Activated T-cell treated with anti-CD3 and anti-CD28 coated beads, Interleukin-2, amount 50 U/mL, for 24 hours (primary cell): ENCODE data around the gene AREG.
"Not testable (repeated sequence)": the region's sequence is repeated elsewhere in the genome, so short reads cannot be mapped to it uniquely, and the experiment has no call there.

Experiments used
- DNase-seq: peaks from one replicate; pipeline ENCODE4 v3.0.0-alpha.2; 2020
- H3K27ac Mint-ChIP-seq: 2 replicates; pipeline ENCODE4 v1.8.0; 2020; ENCODE audit warnings: mild to moderate bottlenecking, mixed read lengths
- H3K27me3 Mint-ChIP-seq: 2 replicates; pipeline ENCODE4 v1.8.0; 2020; ENCODE audit warnings: mixed read lengths
- H3K36me3 Mint-ChIP-seq: 2 replicates; pipeline ENCODE4 v1.8.0; 2020; ENCODE audit warnings: low read depth, mixed read lengths
- H3K4me1 Mint-ChIP-seq: 2 replicates; pipeline ENCODE4 v1.8.0; 2020; ENCODE audit warnings: low read depth, mixed read lengths
- H3K4me3 Mint-ChIP-seq: 2 replicates; pipeline ENCODE4 v1.8.0; 2020; ENCODE audit warnings: mild to moderate bottlenecking, moderate library complexity, mixed read lengths
- H3K9me3 Mint-ChIP-seq: 2 replicates; pipeline ENCODE4 v1.8.0; 2020; ENCODE audit warnings: mixed read lengths

Gene AREG, protein sequence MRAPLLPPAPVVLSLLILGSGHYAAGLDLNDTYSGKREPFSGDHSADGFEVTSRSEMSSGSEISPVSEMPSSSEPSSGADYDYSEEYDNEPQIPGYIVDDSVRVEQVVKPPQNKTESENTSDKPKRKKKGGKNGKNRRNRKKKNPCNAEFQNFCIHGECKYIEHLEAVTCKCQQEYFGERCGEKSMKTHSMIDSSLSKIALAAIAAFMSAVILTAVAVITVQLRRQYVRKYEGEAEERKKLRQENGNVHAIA

DNA sequence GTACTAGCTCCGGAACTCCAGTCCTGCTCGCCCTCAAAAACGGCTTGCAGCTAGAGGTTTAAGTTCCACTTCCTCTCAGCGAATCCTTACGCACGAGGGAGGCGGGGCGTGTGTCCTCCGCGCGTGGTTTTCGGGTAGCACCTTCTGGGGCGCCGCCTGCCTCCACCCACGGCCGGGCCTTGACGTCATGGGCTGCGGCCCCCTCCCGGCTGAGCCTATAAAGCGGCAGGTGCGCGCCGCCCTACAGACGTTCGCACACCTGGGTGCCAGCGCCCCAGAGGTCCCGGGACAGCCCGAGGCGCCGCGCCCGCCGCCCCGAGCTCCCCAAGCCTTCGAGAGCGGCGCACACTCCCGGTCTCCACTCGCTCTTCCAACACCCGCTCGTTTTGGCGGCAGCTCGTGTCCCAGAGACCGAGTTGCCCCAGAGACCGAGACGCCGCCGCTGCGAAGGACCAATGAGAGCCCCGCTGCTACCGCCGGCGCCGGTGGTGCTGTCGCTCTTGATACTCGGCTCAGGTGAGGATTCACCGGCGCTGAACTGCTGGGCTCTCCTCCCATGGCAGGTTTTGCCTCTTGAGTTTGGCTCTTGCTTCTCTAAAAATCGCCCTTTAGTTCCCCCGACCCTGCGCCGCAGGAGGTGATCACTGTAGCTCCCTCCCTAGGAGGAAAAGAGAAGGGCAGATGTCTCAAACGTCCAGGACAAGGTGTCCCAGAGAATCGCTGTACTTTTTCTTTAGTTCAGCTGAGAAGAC, at the start of gene AREG:
AREG (plus strand) TSS at position 246 of the 752 bp plus-strand sequence; CDS start at position 456, 210 bp downstream.
- H3K27me3 Mint-ChIP-seq = no peaks in the 10 kb centered on the region
- DNase-seq = peak; percentile 88
- no peaks in the 10 kb centered on the region for H3K9me3 Mint-ChIP-seq
- H3K4me1 Mint-ChIP-seq = peaks cover 16% of the 10 kb centered on the region
- H3K36me3 Mint-ChIP-seq = peaks cover 2% of the 10 kb centered on the region
- H3K27ac Mint-ChIP-seq = peak within 1 kb of the TSS; percentile 60
- peak within 1 kb of the TSS; percentile 79 for H3K4me3 Mint-ChIP-seq

DNA sequence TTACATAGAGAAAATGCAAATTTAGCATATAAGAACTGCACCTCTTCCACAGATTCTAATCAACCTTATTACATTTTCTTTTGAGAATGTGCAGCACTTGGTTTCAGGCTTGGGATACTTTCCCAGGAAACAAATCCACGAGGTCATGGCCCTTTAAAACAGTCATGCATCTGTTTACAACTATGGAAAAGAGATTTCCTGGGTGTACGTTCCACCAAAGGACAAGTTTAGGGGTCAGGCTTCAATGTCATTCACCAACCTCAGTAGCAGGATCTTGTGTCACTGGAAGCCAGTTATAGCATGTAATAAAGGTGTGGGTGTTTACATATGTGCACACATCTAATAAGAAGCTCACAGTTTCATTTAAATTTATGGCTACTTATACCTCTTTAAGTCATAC, 49.3 kb upstream of the AREG start:
- H3K9me3 Mint-ChIP-seq = no peaks in the 10 kb centered on the region
- no peaks in the 10 kb centered on the region for H3K27me3 Mint-ChIP-seq
- DNase-seq = no peak
- H3K27ac Mint-ChIP-seq = no peak overlapping the region
- peaks cover 11% of the 10 kb centered on the region for H3K4me1 Mint-ChIP-seq
- H3K36me3 Mint-ChIP-seq = peaks cover 2% of the 10 kb centered on the region
- H3K4me3 Mint-ChIP-seq = no peak overlapping the region

DNA sequence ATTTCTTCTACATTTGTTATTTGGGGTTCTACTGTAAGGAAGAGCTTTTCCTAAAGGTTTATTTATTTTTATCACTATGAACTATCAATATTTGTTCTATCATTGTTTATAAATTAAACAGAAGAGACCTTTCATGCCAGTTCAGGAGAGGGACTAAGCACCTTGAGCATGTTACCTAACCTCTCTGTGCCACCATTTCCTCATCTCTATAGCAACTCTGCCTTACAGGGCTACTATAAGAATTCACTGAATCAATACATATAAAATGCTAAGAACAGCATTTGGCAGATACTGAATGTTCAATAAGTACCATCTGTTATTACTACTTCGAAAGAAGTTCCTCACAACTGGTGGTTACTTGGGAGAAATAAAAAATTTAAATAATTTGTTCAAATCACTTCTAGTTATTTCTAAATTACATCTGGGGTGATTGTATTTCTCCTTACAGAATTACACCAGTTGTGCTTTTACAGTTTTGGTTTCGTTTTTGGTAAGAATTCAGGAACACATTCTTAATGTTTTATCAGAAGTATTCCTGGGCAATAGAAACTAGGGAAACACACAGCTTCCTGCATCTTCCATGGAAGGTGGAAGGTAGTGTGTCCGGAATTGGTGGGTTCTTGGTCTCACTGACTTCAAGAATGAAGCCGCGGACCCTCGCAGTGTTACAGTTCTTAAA, 47.0 kb upstream of the AREG start:
- Mint-ChIP-seq H3K9me3 (no peaks in the 10 kb centered on the region), H3K27ac (peak overlapping the region; percentile 94), H3K4me1 (peaks cover 11% of the 10 kb centered on the region), H3K36me3 (peaks cover 2% of the 10 kb centered on the region), H3K27me3 (no peaks in the 10 kb centered on the region), H3K4me3 (peak overlapping the region; percentile 83)
- DNase-seq = no peak

DNA sequence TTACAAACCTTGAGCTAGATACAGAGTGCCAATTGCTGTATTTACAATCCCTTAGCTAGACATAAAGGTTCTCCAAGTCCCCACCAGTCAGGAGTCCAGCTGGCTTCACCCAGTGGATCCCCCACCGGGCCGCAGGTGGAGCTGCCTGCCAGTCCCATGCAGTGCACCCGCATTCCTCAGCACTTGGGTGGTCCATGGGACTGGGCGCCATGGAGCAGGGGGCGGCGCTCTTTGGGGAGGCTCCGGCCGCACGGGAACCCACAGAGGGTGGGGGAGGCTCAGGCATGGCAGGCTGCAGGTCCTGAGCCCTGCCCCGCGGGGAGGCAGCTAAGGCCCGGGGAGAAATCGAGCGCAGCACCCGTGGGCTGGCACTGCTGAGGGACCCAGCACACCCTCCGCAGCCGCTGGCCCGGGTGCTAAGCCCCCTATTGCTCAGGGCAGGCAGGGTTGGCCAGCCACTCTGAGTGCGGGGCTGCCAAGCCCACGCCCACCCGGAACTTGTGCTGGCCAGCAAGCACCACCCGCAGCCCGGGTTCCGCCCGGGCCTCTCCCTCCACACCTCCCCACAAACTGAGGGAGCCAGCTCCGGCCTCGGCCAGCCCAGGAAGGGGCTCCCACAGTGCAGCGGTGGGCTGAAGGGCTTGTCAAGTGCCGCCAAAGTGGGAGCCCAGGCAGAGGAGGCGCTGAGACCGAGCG, 45.9 kb upstream of the AREG start:
- H3K36me3 Mint-ChIP-seq, H3K9me3 Mint-ChIP-seq, DNase-seq, H3K27me3 Mint-ChIP-seq, H3K4me3 Mint-ChIP-seq: not testable (repeated sequence)
- Mint-ChIP-seq H3K27ac (peak overlapping the region; percentile 94), H3K4me1 (peaks cover 11% of the 10 kb centered on the region)

DNA sequence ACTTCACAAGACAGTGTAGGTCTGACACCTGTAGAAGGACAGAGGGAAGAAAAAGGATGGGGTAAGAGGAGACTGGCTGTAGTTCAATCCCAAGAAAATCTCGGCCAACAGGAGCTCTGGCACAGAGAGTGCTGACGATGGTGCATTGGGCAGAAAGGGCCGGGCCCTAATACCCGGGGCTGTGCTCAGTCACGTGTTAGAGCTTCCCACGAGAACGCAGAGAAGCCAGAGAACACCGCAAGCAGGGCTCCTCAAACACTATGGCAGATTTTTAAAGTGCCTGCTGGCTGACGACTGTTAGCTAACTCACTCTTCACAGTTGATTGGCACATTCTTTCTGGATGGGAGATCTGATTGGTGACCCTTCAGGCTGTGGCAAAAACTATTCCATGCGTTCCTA, 44.5 kb upstream of the AREG start:
- no peaks in the 10 kb centered on the region for H3K9me3 Mint-ChIP-seq
- H3K36me3 Mint-ChIP-seq = peaks cover 2% of the 10 kb centered on the region
- no peak for DNase-seq
- H3K4me1 Mint-ChIP-seq = peaks cover 11% of the 10 kb centered on the region
- H3K27ac Mint-ChIP-seq = no peak overlapping the region
- no peaks in the 10 kb centered on the region for H3K27me3 Mint-ChIP-seq
- H3K4me3 Mint-ChIP-seq = no peak overlapping the region

DNA sequence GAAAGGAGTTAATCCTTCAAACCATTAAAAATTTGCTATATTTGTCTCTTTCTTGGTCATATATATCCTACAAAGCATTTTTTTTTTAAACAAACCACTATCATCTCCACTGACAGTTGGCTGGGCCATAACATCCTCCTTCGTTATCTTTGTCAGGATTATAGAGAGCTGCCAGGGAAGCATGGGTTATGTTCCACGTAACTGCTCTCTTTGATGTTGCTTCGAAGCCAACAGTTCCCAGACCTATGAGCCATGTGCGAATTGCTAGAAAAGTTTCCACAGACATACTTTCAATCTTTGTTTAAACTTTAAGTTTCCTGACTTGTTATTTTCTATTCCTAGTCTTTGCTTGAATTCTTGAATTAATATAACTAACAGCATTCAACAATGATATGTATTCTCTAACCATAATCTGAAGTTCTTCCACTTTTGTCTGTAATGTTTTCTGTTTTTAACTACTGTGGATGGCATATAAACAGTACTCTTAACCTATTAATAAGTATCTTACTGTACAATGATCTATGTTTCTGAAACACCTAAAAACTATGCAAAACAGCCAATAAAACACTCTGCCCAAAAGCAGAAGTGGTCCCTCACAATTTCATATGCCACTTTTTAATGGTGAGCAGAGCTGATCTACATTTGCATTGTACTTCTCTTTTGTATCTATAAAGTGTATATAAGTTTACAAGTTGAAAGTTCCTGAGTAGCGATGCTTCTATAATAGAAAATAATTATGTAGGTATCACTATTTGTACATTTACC, 42.1 kb upstream of the AREG start:
- DNase-seq = no peak
- peaks cover 7% of the 10 kb centered on the region for H3K4me1 Mint-ChIP-seq
- H3K27ac Mint-ChIP-seq = no peak overlapping the region
- H3K9me3 Mint-ChIP-seq = no peaks in the 10 kb centered on the region
- H3K36me3 Mint-ChIP-seq = peaks cover 2% of the 10 kb centered on the region
- H3K27me3 Mint-ChIP-seq = no peaks in the 10 kb centered on the region
- no peak overlapping the region for H3K4me3 Mint-ChIP-seq

DNA sequence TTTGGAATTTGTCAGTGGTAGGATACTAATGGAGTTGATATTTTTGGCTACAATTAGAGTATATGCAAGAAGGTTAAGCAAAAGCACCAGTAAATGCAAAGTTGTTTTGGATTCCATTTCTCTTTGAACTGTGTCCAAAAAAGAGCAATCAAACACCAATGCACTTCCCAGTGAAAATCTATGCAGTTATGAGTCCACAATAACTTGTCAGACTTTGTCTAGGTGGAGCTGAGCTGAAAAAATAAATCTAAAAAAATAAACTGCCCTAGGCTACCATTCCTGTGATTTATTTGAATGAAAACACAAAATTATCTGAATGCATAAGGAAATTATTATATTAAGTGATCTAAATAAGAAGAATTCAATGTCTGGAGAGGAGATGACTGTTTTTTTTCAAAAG, 37.0 kb upstream of the AREG start:
- H3K9me3 Mint-ChIP-seq = no peaks in the 10 kb centered on the region
- H3K27ac Mint-ChIP-seq = no peak overlapping the region
- H3K27me3 Mint-ChIP-seq = no peaks in the 10 kb centered on the region
- H3K4me3 Mint-ChIP-seq = no peak overlapping the region
- no peaks in the 10 kb centered on the region for H3K4me1 Mint-ChIP-seq
- H3K36me3 Mint-ChIP-seq = no peaks in the 10 kb centered on the region
- no peak for DNase-seq

DNA sequence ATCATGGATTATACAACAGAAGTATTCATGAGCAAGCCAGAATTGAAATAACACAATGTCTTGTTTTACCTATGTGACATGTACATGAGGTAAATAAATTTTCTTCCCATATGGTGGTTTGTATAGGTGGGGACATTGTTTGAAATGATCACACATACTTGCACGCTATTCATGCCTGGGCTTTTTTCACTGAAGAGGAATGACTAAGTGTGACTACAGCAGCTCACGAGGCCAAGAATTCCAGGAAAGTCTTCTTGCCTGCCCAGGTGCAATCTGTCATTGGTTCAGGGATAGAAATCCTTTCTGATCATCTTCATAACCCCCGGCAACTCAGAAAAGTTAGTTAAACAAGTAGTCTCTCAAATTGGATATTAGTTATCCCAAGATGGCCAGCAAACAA, 36.3 kb upstream of the AREG start:
- H3K27ac Mint-ChIP-seq = no peak overlapping the region
- H3K9me3 Mint-ChIP-seq = no peaks in the 10 kb centered on the region
- H3K27me3 Mint-ChIP-seq = peaks cover 3% of the 10 kb centered on the region
- no peak for DNase-seq
- no peak overlapping the region for H3K4me3 Mint-ChIP-seq
- no peaks in the 10 kb centered on the region for H3K36me3 Mint-ChIP-seq
- H3K4me1 Mint-ChIP-seq = no peaks in the 10 kb centered on the region

DNA sequence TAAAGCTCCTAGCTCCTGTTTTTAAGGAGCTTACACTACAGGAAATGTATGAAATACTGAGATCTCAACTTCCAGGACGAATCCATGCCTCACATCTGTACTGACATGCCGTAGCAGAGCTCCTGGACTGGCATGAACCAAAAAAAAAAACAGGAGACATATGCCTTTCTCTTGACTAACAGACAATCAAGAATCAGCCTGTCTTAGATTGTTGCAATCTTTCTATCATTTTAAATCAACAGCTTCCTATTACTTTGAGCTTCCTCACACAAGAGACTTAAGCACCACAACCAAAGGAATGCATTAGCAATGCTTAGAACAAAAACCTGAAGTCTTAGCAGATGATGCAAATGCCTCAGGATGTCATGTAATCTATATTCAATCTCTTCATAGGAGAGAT, 34.7 kb upstream of the AREG start:
- Mint-ChIP-seq H3K4me1 (no peaks in the 10 kb centered on the region), H3K9me3 (no peaks in the 10 kb centered on the region), H3K4me3 (no peak overlapping the region), H3K27me3 (peaks cover 3% of the 10 kb centered on the region), H3K27ac (no peak overlapping the region), H3K36me3 (no peaks in the 10 kb centered on the region)
- no peak for DNase-seq

DNA sequence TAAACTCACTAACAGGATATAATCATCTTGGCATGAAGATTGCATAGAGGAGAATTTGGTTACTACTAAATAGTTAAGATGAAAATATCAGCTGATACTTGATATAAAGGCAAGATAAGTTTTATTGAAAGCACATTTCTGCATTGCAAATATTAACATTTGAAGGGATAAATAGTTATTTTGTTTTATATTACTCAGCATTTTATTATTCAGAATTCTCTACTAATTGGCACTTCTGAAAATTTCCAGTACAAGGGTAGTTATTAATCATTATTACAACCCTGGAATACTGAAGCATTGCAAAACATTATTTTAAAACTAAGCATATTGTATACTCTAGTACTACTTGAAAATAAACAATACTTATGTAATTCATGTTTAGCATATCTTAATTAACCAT, 32.7 kb upstream of the AREG start:
- Mint-ChIP-seq H3K27me3 (peaks cover 3% of the 10 kb centered on the region), H3K36me3 (no peaks in the 10 kb centered on the region), H3K27ac (no peak overlapping the region), H3K4me1 (no peaks in the 10 kb centered on the region), H3K4me3 (no peak overlapping the region), H3K9me3 (no peaks in the 10 kb centered on the region)
- DNase-seq = no peak

DNA sequence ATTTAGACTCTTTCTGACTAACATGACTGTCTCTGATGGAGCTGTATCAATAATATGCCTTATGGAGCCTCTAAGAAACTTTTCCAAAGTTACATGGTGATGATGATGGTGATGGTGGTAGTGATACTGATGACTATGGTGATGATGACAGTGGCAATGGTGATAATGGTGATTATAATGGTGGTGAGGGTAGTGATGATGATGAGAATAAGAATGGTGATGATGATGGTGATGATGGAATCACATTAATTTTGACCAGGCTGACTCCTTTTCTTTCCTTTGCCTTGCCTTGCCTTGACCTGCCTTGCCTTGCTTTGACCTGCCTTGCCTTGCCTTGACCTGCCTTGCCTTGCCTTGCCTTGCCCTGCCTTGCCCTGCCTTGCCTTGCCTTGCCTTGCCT, 31.7 kb upstream of the AREG start:
- DNase-seq = no peak
- Mint-ChIP-seq H3K27me3 (peaks cover 5% of the 10 kb centered on the region), H3K4me1 (no peaks in the 10 kb centered on the region), H3K36me3 (no peaks in the 10 kb centered on the region), H3K9me3 (no peaks in the 10 kb centered on the region), H3K4me3 (no peak overlapping the region), H3K27ac (no peak overlapping the region)

DNA sequence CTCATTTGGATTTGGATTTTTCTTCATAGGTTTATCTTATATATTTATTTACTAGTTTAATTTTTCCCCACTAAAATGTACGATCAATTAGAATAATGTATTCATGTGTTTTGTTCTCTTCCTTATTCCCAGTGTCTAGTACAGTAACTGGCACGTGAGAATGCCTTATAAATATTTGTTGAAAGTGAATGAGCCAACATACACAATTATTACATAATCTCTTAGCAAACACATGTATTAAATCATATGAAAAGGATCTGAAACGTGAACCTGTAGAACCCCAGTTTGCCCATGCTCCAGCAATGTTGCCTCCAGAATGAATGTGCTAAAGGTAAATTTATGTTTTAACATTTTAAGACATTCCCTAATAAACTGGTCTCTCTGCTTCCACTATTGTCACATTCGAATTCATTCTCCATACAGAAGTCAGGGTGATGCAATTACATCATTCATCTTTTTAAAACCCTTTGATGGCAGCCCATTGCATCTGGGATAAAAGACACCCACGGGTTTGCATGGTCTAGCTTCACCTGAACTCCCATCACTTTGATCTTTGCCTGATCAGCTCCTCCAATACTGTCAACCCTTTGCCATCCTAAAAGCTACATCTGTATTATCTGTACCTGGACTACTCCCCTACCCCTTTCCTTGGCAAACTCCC, 30.7 kb upstream of the AREG start:
- Mint-ChIP-seq H3K9me3 (no peaks in the 10 kb centered on the region), H3K27me3 (peaks cover 5% of the 10 kb centered on the region), H3K4me3 (no peak overlapping the region), H3K36me3 (no peaks in the 10 kb centered on the region), H3K27ac (no peak overlapping the region), H3K4me1 (no peaks in the 10 kb centered on the region)
- no peak for DNase-seq

DNA sequence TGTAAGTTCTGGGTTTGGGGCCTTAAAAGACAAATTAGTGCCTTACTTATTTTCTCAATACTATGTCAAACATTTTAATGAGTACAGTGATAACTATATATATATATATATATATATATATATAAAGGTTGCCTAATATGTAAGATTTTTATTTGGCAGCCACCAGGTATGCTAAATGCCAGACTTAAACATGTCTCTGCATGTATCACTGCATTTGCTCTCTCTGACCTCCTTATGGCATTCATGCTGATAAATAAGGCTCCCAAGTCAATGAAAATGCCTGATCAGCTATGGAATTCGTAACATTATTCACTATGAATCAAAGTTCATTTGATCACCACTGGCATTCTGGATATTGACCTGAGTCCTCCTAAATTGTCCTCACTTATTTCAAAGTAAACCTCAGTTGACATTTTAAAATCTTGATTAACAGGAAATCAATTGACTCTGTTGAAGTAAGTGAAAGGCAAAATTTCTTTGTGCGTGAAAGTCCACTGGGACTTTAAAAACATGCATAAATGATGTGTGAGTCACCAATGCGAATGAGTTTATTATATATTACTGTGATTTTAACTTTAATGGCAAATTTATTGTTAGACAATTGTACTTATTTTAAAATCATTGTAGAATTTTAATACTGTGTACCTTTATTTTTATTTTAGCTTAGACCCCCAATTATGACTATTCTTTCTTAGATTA, 29.2 kb upstream of the AREG start:
- H3K27ac Mint-ChIP-seq = no peak overlapping the region
- no peak overlapping the region for H3K4me3 Mint-ChIP-seq
- H3K36me3 Mint-ChIP-seq = no peaks in the 10 kb centered on the region
- H3K4me1 Mint-ChIP-seq = no peaks in the 10 kb centered on the region
- H3K27me3 Mint-ChIP-seq = peaks cover 5% of the 10 kb centered on the region
- DNase-seq = no peak
- H3K9me3 Mint-ChIP-seq = no peaks in the 10 kb centered on the region
